RWPE1 (cell line): Measurements from ENCODE around the gene FREM3.

ENCODE experiments used
- CTCF ChIA-PET: fragments of 350-600 bp; sonication (Branson Sonifier 250); formaldehyde crosslinking; extraction: SDS; loops from one replicate; lab custom pipeline; 2021; lab: Yijun Ruan, JAX
- POLR2A ChIA-PET: fragments of 400-600 bp; formaldehyde crosslinking; extraction: SDS; loops from one replicate; lab custom pipeline; 2020; ENCODE audit warnings: antibody characterized with exemption; ENCODE audit not compliant: low non-redundant PET; lab: Yijun Ruan, JAX
- DNase-seq: peaks from one replicate; pipeline ENCODE4 v3.0.0; 2012; ENCODE audit warnings: low spot score
- H3K27ac ChIP-seq: fragments of 450-650 bp; 2 replicates; pipeline ENCODE4 v1.5.1; 2017
- TF ChIP-seq, protein P1 (sequence below): fragments of 450-650 bp; conservative IDR thresholded peaks from 2 replicates; pipeline ENCODE4 v1.5.1; 2017; ENCODE audit warnings: low read depth, mild to moderate bottlenecking

Gene FREM3

DNA sequence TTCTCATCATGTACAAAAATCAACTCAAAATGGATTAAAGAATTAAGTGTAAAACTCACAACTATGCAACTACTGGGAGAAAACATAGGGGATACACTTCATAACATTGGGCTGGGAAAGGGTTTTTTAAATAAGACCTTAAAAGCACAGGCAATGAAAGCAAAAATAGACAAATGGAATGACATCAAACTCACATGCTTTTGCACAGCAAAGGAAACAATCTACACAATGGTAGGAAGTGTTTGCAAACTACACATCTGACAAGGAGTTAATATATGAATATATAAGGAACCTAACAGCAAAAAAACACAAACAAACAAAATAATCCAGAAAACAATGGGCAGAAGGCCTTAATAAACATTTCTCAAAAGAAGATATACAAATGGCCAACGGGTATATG, 57.9 kb downstream of the FREM3 start:
- no peak overlapping the region for H3K27ac ChIP-seq
- TF ChIP-seq, protein P1, sequence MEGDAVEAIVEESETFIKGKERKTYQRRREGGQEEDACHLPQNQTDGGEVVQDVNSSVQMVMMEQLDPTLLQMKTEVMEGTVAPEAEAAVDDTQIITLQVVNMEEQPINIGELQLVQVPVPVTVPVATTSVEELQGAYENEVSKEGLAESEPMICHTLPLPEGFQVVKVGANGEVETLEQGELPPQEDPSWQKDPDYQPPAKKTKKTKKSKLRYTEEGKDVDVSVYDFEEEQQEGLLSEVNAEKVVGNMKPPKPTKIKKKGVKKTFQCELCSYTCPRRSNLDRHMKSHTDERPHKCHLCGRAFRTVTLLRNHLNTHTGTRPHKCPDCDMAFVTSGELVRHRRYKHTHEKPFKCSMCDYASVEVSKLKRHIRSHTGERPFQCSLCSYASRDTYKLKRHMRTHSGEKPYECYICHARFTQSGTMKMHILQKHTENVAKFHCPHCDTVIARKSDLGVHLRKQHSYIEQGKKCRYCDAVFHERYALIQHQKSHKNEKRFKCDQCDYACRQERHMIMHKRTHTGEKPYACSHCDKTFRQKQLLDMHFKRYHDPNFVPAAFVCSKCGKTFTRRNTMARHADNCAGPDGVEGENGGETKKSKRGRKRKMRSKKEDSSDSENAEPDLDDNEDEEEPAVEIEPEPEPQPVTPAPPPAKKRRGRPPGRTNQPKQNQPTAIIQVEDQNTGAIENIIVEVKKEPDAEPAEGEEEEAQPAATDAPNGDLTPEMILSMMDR, result no peak
- DNase-seq, result no peak
- CTCF ChIA-PET, result no interaction called here
- POLR2A ChIA-PET, result no interaction called here

DNA sequence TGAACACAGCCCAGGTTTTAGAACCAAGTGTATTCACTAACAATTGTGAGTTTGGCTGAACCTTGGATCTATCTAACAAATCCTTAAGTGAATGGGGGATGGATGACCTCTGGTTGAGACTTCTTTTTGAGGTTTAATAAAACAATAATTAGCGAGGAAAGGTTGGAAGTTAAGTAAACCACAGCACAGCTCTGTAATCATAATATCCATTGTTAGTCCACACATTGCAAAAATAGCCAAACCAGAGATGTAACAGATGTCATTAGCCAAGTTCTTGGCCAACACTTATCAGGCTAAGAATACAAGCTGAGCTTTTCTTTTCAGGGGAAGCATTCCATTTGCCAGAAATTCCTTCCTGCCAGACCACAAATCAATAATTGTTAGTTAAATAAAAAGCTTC, 59.1 kb downstream of the FREM3 start:
- ChIA-PET CTCF (no interaction called here), POLR2A (no interaction called here)
- no peak for DNase-seq
- no peak overlapping the region for H3K27ac ChIP-seq
- TF ChIP-seq, protein P1, result no peak

DNA sequence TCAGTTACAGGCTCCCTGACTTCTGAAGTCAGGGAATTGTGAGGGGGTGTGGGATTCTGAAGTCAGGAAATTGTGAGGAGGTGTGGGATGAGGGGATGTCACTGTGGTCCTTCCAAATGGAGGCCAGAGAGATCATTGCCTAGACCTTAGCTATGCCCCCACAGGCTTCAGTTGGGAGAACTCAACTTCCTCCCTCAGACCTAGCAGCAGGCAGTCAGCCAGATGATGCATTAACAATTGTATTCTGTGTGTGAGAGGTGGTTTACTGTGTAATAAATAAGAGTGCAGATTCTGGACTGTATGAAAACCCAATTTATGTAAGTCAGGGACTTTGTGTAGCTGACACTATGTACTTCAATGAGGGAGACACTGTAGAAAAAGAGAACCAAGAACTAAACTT, 65.7 kb downstream of the FREM3 start:
- CTCF ChIA-PET, result no interaction called here
- TF ChIP-seq, protein P1, result no peak
- POLR2A ChIA-PET, result no interaction called here
- no peak for DNase-seq
- no peak overlapping the region for H3K27ac ChIP-seq

DNA sequence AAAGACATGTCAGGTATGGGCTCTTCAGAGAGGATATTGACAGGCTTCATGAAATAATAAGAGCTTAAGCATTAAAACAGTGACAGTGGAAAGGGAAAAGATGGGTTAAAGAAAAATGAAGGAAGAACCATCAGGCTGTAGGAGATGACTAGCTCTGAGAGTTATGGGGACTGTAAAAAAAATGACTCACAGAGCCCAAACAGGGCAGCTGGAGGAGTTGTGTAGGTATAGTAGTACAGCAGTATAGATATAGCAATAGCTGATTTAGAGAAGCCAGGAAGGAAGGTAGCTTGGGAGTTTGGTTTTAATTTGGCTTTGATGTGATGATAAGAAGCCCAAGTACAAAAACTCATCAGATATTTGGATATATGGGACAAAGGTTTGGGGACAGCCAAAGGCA, 66.6 kb downstream of the FREM3 start:
- ChIA-PET POLR2A (no interaction called here), CTCF (no interaction called here)
- no peak overlapping the region for H3K27ac ChIP-seq
- DNase-seq, result no peak
- TF ChIP-seq, protein P1, result no peak

DNA sequence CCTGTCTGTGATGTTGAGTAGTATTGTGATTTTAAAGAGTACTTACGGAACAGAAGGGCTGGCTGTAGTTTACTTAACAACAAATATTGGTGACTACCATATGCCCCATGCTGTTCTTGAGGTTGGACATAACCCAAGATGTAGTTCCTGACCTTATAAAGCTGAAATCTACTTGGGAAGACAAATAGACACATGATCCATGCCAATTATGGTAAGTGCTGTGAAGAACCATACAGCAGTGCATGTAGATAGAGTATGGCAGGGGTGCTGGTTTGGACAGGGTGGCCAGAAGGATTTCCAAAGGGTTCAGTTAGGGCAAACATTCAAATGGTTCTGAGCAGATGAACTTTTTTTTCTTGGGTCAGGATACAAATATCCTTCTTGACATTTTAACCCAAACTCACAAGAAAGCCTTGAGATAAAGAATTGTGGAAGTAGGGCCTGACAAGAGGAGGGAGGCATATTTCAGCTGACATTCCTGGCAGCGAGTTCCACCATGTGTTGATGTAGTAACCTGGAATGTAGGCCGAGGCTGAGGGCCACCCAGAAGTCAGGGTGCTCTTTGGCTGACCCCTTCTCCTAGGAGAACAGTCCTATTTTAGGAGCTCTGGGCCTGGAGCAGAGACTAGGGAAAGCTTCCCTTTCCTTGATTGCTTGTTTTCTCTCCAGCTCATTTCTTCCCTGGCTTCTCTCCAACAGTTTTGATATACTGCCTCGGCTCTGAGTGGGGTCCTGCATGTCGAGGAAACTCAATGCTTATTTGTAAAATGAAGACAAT, 74.2 kb downstream of the FREM3 start:
- CTCF ChIA-PET, result interaction anchor here (0.6 kb wide), 1 partner anchor 755 kb away, joined by 3 read pairs; no protein-coding TSS in a partner anchor
- TF ChIP-seq, protein P1, result no peak
- no peak for DNase-seq
- no peak overlapping the region for H3K27ac ChIP-seq
- POLR2A ChIA-PET, result no interaction called here

DNA sequence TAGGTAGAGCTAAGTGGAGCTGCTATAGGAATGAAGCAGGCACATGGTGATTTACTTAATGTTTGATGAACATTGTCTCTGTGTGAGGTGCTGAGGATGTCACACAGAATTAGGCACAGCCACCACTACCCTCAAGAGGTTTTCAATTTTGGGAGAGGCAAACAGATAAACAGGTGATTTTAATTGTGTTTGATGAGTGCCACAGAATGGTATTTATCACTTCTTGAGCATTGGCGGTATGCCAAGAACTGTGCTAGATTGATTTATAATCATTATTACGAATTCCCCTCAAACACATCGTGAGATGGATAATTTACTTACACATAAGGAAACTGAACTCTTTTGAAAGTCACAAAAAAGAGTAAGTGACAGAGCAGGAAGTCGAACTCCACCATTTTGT, 74.8 kb downstream of the FREM3 start:
- ChIA-PET POLR2A (no interaction called here), CTCF (no interaction called here)
- TF ChIP-seq, protein P1, result no peak
- DNase-seq, result no peak
- H3K27ac ChIP-seq, result no peak overlapping the region
